Cardiac fibroblast (primary cell): ENCODE results near the gene LOC128125822.

ENCODE experiments used
- DNase-seq, 2 donors: peaks; one replicate each; pipeline versions ENCODE4 v3.0.0 to v3.0.0-alpha.2; 2010; ENCODE audit warnings: low read depth in 2 of 2
- H3K4me3 ChIP-seq, 2 donors: replicated peaks in 1 of 2; 1 replicate in 1 of 2; 2 replicates in 1 of 2; pipeline ENCODE4 v1.5.1; 2011; ENCODE audit warnings: low read depth in 2 of 2, low read length in 2 of 2, mild to moderate bottlenecking in 2 of 2, moderate library complexity in 1 of 2
- CTCF ChIP-seq: IDR thresholded peaks from one replicate; pipeline ENCODE4 v1.5.1; 2011; ENCODE audit warnings: low read depth, mild to moderate bottlenecking, low read length, inconsistent platforms

The LOC128125822 gene

DNA sequence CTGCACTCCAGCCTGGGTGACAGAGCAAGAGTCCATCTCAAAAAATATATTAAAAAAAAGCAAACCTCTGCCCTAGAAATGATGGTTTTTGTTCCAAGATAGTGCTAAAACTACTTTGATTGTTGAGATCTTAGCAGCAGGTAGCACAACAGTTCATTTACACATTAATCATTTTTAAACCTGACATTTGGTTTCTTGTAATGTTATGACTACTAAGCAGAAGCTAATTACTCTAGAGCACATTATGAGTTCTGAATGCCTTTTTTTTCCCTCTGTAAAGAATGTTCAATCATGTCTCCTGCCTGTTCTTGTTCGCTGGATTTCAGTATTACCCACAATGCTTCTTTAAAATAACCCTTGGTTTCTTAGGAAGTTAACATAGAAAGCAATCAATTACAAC, 38.7 kb downstream of the LOC128125822 start:
- DNase-seq: no peak
- no peak for TF ChIP-seq CTCF
- no peak overlapping the region for H3K4me3 ChIP-seq

DNA sequence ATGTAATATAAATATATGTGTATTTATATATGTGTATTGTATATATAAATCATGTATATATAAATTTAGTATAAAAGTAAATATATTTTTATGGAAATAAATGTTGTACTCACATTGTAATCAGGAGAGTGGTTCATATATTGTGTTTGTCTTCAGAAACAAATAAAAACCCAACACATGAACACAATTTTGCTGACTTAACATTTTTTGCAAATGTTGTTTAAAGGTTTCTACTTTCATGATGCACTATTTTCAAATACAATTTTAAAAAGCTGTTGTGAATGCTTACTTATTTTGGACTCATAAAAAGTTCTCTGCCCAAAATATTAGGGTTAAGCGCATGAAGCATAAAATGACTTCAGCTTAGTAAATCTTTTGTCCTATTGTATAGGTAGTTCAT, 39.3 kb downstream of the LOC128125822 start:
- no peak overlapping the region for H3K4me3 ChIP-seq
- no peak for DNase-seq
- no peak for TF ChIP-seq CTCF

DNA sequence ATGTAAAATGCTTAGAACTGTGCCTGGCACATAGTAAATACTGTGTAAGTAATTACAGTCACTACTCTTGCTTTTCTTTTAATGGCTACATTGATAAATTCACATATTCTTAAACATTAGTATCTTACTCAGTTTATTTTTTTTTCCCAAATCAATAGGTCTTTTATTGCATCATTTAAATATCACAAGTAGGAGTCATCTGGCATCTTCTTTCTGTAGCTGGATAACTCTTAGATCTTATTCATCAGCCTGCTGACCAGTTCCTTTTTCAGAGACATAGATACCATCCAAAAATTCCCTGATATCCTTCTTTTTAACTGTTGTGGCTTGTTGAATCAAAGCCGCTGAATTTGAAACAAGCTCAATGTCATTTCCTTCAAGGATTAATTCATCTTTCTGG, 43.3 kb downstream of the LOC128125822 start:
- H3K4me3 ChIP-seq: no peak overlapping the region
- no peak for TF ChIP-seq CTCF
- DNase-seq: no peak
